Measurements from ENCODE around the gene PPP2R2B.

DNA sequence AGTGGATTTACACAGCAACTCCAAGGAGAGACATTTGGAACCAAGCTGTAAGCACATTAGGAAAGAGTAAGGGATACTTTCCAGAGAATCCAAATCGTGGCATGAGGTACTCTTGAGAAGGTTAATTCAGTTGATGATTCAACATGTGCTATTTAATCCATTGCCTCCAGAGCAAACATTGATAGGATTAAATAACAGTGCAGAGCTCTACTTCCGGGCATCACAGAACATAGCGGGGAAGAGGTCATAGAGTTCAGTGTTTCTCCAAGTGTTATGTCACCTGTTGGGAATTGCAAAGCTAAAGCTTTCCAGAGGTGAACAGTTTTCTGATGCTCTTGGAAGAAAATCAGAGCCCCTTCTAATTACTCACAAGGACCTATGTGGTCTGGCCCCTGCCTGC is 127.5 kb downstream of the PPP2R2B start:
- TF ChIP-seq ZNF384 (IDR thresholded peaks at IDR 0.05) (no peak), CTBP1 (IDR thresholded peaks at IDR 0.05; ENCODE audit: borderline replicate concordance) (no peak), NFRKB (IDR thresholded peaks at IDR 0.05) (no peak), BHLHE40 (IDR thresholded peaks at IDR 0.05; ENCODE audit: borderline replicate concordance) (no peak), L3MBTL2 (conservative IDR thresholded peaks at IDR 0.05) (no peak), SUZ12 (IDR thresholded peaks at IDR 0.05) (no peak), ELF4 (IDR thresholded peaks at IDR 0.05) (no peak), TARDBP (IDR thresholded peaks at IDR 0.05) (no peak)
